SIG-M5 (cell line): ENCODE measurements around the gene CEACAM19.
"Not testable (repeated sequence)": the region's sequence is repeated elsewhere in the genome, so short reads cannot be mapped to it uniquely, and the experiment has no call there.

Source experiments
- DNase-seq: peaks from one replicate; lab custom pipeline; 2025; lab: John Stamatoyannopoulos, UW

The CEACAM19 gene

GRCh38 chr19:44645407-44646048 lies 25.8 kb upstream of the CEACAM19 start:
- no peak for DNase-seq

DNA sequence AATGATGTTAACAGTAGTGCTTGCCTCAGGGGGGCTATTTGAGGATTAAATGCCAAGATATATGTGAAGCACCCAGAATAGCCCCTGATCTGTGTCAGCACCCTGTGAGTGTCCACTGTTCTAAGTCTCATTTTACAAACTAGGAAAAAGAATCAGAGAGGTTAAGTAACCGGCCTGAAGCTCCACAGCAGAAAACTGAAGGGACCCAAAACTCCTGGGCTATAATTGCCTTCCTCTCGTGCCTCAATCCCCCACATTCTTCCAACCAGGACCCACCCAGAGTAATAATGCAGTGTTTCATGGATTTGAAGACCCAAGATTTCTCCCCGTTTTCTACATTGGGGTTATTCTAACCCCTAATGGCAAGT lies 25.2 kb upstream of the CEACAM19 start:
- no peak for DNase-seq

DNA sequence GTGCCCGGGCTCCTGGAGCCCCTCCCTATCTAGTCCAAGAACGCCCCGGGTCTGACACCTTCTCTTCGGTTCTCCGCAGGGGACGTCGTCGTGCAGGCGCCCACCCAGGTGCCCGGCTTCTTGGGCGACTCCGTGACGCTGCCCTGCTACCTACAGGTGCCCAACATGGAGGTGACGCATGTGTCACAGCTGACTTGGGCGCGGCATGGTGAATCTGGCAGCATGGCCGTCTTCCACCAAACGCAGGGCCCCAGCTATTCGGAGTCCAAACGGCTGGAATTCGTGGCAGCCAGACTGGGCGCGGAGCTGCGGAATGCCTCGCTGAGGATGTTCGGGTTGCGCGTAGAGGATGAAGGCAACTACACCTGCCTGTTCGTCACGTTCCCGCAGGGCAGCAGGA lies 24.1 kb upstream of the CEACAM19 start:
- DNase-seq: no peak

DNA sequence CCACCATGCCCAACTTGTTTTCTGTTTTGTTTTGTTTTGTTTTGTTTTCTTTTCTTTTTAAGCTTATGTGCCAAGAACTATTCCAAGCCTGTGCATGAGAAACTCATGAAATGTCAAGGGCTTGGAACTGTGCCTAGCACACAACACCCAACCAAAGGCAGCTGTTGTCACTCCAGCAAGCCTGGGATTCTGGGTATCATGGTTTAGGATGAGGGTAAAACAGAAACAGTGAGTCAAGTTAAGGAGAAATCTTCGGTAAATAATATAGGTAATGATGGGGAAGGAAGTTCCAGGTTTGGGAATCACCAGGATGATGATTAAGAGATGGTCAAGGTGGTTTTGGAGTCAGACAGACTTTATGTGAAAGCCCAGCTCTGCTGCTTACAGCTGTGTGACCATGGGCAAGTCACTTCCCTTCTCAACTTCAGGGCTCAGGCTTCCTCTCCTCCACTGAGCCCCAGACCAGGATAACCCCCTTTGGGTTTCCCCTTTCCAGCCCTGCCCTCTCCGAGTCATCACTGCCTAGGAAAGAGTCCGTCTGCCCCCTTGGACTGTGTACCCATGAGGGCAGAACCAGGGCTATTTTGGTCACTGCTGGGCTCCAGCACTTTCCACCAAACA lies 22.5 kb upstream of the CEACAM19 start:
- no peak for DNase-seq

DNA sequence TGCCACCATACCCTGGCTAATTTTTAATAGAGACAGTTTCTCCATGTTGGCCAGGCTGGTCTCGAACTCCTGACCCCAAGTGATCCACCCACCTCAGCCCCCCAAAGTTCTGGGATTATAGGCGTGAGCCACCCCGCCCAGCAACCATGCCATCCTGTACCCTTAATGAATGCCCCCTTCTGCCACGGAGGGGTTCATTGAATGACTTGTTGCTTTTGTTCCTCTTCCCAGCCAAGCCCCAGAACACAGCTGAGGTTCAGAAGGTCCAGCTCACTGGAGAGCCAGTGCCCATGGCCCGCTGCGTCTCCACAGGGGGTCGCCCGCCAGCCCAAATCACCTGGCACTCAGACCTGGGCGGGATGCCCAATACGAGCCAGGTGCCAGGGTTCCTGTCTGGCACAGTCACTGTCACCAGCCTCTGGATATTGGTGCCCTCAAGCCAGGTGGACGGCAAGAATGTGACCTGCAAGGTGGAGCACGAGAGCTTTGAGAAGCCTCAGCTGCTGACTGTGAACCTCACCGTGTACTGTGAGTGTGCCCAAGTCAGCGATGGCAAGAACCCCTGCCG lies 21.6 kb upstream of the CEACAM19 start:
- DNase-seq: no peak

GRCh38 chr19:44653343-44653742 lies 17.9 kb upstream of the CEACAM19 start:
- no peak for DNase-seq

DNA sequence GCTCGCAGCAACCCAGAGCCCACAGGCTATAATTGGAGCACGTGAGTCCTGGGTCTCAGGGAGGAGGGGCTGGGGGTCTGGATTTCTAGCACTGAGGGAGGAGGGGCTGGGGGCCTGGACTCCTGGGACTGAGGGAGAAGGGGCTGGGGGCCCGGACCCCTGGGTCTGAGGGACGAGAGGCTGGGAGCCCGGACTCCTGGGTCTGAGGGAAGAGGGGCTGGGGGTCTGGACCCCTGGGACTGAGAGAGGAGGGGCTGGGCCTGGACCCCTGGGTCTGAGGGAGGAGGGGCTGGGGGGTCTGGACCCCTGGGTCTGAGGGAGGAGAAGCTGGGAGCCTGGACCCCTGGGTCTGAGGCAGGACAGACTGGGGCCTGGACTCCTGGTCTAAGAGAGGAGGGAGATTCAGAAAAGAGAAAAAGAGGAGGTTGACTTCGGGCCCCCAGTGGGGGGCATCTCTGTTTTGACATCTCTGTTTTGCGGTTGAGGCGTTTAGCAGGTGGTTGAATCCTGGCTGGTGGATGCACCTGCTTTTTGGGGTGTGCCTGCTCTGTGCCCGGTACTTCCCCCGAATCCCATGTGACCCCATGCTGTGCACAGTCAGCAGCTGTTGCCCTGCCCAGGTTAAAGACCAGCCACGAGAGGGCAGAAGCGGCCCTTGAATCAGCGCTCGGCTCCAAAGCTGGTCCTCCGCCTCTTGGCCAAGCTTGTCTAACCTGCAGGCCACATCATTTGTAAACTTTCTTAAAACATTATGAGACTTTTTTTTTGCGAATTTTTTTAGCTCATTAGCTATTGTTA lies 17.1 kb upstream of the CEACAM19 start:
- DNase-seq: no peak

DNA sequence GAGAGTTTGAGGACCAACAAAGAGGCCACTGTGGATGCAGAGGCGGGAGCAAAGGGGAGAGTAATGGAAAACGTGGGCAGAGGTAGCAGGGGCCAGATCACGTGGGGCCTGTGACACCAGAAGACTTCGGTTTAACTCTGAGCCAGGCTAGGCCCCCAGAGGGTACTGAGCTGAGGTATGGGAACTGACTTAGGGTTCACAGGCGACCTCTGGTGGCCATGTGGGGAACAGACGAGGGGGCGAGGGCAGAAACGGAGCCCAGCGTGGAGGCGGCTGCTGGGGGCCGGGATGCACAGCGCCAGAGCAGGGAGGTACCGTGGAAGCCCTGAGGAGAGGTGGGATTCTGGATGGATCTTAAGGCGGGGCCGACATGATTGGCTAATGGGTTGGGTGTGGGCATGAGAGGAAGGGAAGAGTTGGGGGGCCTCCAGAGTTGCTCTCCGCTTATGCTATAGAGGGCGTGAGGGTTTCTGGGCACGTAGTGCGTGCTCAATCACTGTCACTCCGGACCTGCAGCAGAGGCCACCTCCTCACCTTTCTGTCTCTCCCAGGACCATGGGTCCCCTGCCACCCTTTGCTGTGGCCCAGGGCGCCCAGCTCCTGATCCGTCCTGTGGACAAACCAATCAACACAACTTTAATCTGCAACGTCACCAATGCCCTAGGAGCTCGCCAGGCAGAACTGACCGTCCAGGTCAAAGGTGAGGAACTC lies 13.9 kb upstream of the CEACAM19 start:
- DNase-seq: no peak

GRCh38 chr19:44658069-44658733 lies 13.1 kb upstream of the CEACAM19 start:
- no peak for DNase-seq

- no peak for DNase-seq
Observed at GRCh38 chr19:44660081-44660480, 11.2 kb upstream of the CEACAM19 start.

DNA sequence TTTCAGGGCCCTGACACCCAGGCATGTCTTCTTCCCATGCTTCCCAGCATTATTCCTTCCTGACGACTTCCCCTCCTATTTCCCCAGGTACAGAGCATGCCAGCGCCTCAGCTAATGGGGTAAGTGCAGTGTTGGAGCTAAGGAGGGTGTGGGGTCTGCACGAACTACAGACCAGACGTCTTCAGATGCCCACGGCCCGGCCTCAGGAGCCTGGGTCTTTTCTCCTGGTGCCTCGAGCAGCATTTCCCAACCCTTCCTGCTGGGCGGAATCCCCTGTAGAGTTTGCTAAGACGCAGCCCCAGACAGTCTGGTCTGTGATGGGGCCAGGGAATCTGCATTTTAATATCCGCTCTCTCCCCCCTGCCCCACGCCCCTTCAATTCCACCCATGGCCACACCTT lies 10.1 kb upstream of the CEACAM19 start:
- DNase-seq: no peak

DNA sequence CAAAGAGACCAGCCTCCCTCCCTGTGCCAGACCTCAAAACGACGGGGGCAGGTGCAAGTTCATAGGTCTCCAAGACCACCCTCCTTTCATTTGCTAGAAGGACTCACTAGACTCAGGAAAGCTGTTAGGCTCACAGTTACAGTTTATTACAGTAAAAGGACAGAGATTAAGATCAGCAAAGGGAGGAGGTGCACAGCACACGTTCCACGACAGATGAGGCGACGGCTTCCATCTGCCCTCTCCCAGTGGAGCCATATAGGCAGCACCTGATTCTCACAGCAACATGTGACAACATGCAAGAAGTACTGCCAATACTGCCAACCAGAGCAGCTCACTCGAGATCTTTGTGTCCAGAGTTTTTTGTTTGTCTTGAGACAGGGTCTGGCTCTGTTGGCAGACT lies 9.4 kb upstream of the CEACAM19 start:
- DNase-seq: no peak

- DNase-seq: no peak
Observed at GRCh38 chr19:44662691-44663385, 8.4 kb upstream of the CEACAM19 start.

- no peak for DNase-seq
Observed at GRCh38 chr19:44663996-44664395, 7.3 kb upstream of the CEACAM19 start.

GRCh38 chr19:44664976-44665375 lies 6.3 kb upstream of the CEACAM19 start:
- no peak for DNase-seq

DNA sequence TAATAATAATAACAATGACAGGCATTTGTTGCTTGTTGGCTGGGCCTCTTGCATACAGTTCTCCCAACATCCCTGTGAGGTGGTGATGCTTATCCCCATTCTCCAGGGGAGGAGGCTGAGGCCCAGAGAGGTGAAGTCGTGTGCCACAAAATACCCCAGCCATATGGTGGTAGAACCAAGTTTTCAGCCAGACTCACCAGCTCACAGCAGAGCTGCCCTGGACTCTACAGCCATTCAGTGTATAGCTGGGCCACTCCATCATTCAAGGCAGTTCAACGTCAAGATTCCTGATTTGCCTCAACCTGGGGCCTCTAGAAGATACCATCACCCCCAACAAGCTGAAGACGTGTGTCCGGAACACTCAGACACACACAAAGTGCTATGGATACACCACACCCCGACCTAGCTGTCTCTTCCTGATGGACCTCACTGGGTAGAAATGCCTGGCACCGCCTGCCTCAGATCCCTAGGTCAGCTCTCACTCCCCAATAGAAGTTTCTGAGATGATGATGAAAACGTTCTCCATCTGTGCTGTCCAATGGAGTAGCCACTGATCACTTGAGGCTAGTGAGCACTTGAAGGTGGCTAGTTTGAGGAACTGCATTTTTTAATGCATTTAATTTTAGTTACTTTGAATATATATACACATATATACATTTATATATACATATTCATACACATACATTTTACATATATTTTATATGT lies 4.3 kb upstream of the CEACAM19 start:
- DNase-seq: no peak

- DNase-seq: no peak
Observed at GRCh38 chr19:44668985-44669764, 2.1 kb upstream of the CEACAM19 start.

GRCh38 chr19:44670027-44670426 lies 1.3 kb upstream of the CEACAM19 start:
- not testable (repeated sequence) for DNase-seq

DNA sequence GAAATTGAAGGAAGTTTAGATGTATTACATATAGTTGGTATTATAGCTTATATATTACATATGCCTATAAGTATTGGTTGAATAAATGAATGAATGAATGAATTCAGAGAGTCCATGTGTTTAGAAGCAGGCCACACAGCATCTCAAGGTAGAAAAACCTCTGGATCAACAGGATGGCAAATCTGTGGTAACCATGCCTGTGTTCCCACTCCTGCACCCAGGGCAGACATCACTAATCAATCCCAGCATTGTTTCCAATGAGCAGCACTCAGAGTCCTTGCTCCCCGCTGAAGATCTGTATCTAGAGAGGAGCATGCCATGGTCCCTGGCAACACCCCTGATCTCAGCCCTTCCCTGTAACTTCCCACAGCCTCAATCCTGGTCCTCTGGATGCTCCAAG lies 944 bp downstream of the CEACAM19 start:
- DNase-seq: no peak

DNA sequence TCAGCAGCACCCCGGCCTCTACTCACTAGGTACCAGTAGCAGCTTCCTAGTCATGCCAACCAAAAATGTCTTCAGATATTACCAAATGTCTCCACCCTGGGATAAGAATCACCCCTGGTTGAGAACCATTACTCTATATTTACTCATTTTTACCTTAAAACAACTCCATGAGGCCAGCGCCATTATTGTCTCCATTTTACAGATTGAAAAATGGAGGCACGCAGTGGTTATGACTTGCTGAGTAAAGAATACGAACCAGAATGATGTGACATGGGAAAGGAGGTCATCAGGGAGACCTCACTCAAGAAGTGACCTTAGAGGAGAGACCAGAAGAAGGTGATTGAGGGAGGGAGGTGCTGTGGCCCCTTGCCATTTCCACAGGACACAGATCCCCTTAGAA lies 2.2 kb downstream of the CEACAM19 start:
- DNase-seq: no peak
